ENCODE results near the gene PERM1. TPM values are rescaled to one million over a fixed set of nuclear protein-coding genes. Genes with fewer than 3 reads are reported as not detected.

Gene PERM1
- total RNA-seq, 2 experiments from 2014 or later: not detected

DNA sequence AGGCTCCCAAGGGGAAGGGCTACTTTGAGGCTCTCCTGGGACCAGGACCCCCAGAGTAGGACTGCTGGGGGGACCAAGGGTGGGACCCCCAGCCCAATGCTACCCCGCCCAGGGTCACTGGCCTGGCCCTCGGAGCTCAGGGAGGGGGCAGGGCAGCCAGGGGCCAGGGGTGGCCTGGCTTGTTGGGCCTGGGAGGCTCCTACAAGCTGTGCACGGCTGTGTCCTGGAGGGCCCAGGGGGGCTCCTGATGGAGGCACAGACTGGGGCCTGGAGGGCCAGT is 15.8 kb upstream of the PERM1 start:
- CTCF ChIA-PET (ENCODE audit: unreplicated experiment): interaction anchor here (0.6 kb wide), 1 partner anchor 18 kb away, joined by 3 read pairs; no protein-coding TSS in a partner anchor
- H3K4me3 ChIP-seq (ENCODE audit: low read depth, low read length, poor library complexity, severe bottlenecking): no peak overlapping the region
- H3K4me2 ChIP-seq (ENCODE audit: low read length): no peak overlapping the region
- no peaks in the 10 kb centered on the region for H3K36me3 ChIP-seq (ENCODE audit: insufficient read depth, low read length)
- no peaks in the 10 kb centered on the region for H4K20me1 ChIP-seq (ENCODE audit: insufficient read depth, low read length)
- H3K9me2 ChIP-seq (ENCODE audit: insufficient read depth, low read length): no peaks in the 10 kb centered on the region
- intact Hi-C loops (cut with micrococcal nuclease; ENCODE audit: unreplicated experiment): no loop called here
- TF ChIP-seq, protein P1, sequence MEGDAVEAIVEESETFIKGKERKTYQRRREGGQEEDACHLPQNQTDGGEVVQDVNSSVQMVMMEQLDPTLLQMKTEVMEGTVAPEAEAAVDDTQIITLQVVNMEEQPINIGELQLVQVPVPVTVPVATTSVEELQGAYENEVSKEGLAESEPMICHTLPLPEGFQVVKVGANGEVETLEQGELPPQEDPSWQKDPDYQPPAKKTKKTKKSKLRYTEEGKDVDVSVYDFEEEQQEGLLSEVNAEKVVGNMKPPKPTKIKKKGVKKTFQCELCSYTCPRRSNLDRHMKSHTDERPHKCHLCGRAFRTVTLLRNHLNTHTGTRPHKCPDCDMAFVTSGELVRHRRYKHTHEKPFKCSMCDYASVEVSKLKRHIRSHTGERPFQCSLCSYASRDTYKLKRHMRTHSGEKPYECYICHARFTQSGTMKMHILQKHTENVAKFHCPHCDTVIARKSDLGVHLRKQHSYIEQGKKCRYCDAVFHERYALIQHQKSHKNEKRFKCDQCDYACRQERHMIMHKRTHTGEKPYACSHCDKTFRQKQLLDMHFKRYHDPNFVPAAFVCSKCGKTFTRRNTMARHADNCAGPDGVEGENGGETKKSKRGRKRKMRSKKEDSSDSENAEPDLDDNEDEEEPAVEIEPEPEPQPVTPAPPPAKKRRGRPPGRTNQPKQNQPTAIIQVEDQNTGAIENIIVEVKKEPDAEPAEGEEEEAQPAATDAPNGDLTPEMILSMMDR (conservative IDR thresholded peaks at IDR 0.05; ENCODE audit: low read length): no peak
- no peak for TF ChIP-seq EZH2phosphoT487 (IDR thresholded peaks at IDR 0.05; ENCODE audit: borderline replicate concordance, low read depth, low read length)
- no peak for DNase-seq (ENCODE audit: low spot score)
- no TSS peak for BruUV-seq (replicated peaks)
- POLR2A ChIA-PET: no interaction called here
- H2AFZ ChIP-seq (ENCODE audit: low read length): no peak overlapping the region
- H3K79me2 ChIP-seq (ENCODE audit: insufficient read depth, low read depth, low read length): no peaks in the 10 kb centered on the region
- H3K4me1 ChIP-seq (ENCODE audit: insufficient read depth, low read length, poor library complexity, severe bottlenecking): no peaks in the 10 kb centered on the region
- H3K9me3 ChIP-seq (ENCODE audit: low read length): no peaks in the 10 kb centered on the region
- no peak overlapping the region for H3K27ac ChIP-seq (ENCODE audit: low read depth, low read length, poor library complexity, severe bottlenecking)

DNA sequence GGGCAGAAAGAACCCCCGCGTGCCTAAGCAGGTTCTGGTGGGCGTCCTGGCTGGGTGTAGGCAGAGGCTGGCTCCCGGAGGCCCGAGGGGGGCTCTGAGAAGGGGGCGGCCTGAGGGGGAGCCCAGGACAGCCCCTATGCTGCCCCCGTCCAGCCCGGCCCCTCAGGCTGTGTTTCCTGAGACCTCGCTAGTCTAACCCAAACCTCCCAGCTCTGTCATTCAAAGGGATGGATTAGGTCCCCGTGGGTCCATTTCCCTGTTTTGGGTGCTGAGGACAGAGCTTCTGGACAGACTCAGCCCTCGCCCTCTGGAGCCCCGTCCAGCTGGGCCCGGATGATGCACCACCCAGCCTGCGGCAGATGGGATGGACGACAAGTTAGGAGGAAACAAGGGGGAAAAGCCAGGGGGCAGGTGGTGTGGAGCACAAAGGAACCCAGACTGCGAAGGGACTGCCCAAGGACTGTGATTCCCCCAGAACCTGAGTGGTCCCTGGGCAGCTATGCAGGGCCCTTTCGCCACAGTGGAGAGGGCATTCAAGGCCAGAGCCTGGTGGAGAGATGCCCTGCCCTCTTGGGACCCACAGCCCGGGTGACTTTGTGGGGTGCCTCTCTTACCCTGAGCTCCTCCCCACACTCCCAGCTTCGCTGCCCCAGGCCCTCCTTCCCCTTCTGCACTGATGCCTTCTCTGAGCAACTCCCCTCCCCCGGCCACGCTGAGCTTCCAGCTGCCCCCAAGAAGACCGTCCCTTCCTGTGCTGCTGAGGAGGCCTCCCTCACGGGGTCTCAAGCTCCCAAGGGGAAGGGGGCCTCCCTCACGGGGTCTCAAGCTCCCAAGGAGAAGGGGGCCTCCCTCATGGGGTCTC is 15.2 kb upstream of the PERM1 start:
- intact Hi-C loops (cut with micrococcal nuclease; ENCODE audit: unreplicated experiment): no loop called here
- no peak for DNase-seq (ENCODE audit: low spot score)
- Histone ChIP-seq H3K36me3 (ENCODE audit: insufficient read depth, low read length) (no peaks in the 10 kb centered on the region), H3K4me3 (ENCODE audit: low read depth, low read length, poor library complexity, severe bottlenecking) (no peak overlapping the region), H3K27ac (ENCODE audit: low read depth, low read length, poor library complexity, severe bottlenecking) (no peak overlapping the region), H3K79me2 (ENCODE audit: insufficient read depth, low read depth, low read length) (no peaks in the 10 kb centered on the region), H3K9me3 (ENCODE audit: low read length) (no peaks in the 10 kb centered on the region), H3K4me1 (ENCODE audit: insufficient read depth, low read length, poor library complexity, severe bottlenecking) (no peaks in the 10 kb centered on the region), H3K9me2 (ENCODE audit: insufficient read depth, low read length) (no peaks in the 10 kb centered on the region), H4K20me1 (ENCODE audit: insufficient read depth, low read length) (no peaks in the 10 kb centered on the region), H2AFZ (ENCODE audit: low read length) (no peak overlapping the region), H3K4me2 (ENCODE audit: low read length) (no peak overlapping the region)
- ChIA-PET CTCF (ENCODE audit: unreplicated experiment) (no interaction called here), POLR2A (no interaction called here)
- TF ChIP-seq EZH2phosphoT487 (IDR thresholded peaks at IDR 0.05; ENCODE audit: borderline replicate concordance, low read depth, low read length): no peak
- TF ChIP-seq, protein P1 (conservative IDR thresholded peaks at IDR 0.05; ENCODE audit: low read length): no peak
- no TSS peak for BruUV-seq (replicated peaks)
